HG02642 (cell line): ENCODE measurements around the gene S1PR4.
"Not testable (repeated sequence)": the region's sequence is repeated elsewhere in the genome, so short reads cannot be mapped to it uniquely, and the experiment has no call there.

Source experiments
- ATAC-seq: cut with Tn5 transposase; IDR thresholded peaks from one replicate; pipeline ENCODE4 v1.9.1; 2021; ENCODE audit warnings: mild to moderate bottlenecking; ENCODE audit not compliant: unreplicated experiment, poor library complexity

S1PR4 gene

GRCh38 chr19:3210347-3211017 lies 31.9 kb downstream of the S1PR4 start:
- no peak for ATAC-seq

GRCh38 chr19:3211191-3211590 lies 32.6 kb downstream of the S1PR4 start:
- ATAC-seq: no peak

GRCh38 chr19:3213159-3213558 lies 34.6 kb downstream of the S1PR4 start:
- no peak for ATAC-seq

- no peak for ATAC-seq
These were observed 38.3 kb downstream of the S1PR4 start for GRCh38 chr19:3216874-3217273.

- ATAC-seq: no peak
These were observed 42.0 kb downstream of the S1PR4 start for GRCh38 chr19:3220576-3220975.

GRCh38 chr19:3221576-3221975 lies 43.0 kb downstream of the S1PR4 start:
- not testable (repeated sequence) for ATAC-seq

GRCh38 chr19:3222709-3223108 lies 44.1 kb downstream of the S1PR4 start:
- no peak for ATAC-seq

- no peak for ATAC-seq
These were observed 46.0 kb downstream of the S1PR4 start, which contains the start of gene CELF5 for GRCh38 chr19:3224346-3225168. Gene CELF5, plus strand, starts transcription at chr19:3224661. Its CDS starts 79 bp downstream, at chr19:3224740.

GRCh38 chr19:3225169-3225485 lies 46.6 kb downstream of the S1PR4 start:
- ATAC-seq: no peak

GRCh38 chr19:3225677-3226093 lies 47.1 kb downstream of the S1PR4 start:
- ATAC-seq: no peak

GRCh38 chr19:3227054-3227626 lies 48.6 kb downstream of the S1PR4 start:
- ATAC-seq: no peak

GRCh38 chr19:3229346-3229743 lies 50.8 kb downstream of the S1PR4 start:
- no peak for ATAC-seq
